ENCODE results near the gene SLC4A1. TPM values are rescaled to one million over a fixed set of nuclear protein-coding genes. Genes with fewer than 3 reads are reported as not detected.

The SLC4A1 gene
- total RNA-seq, 1 donor from 2014 or later = not detected

- Mint-ChIP-seq H3K27me3 (ENCODE audit: unreplicated experiment) (peaks cover 13% of the 10 kb centered on the region), H3K4me1 (ENCODE audit: unreplicated experiment) (peaks cover 4% of the 10 kb centered on the region), H3K9me3 (ENCODE audit: unreplicated experiment) (no peaks in the 10 kb centered on the region), H3K36me3 (ENCODE audit: low read depth, unreplicated experiment) (peaks cover 3% of the 10 kb centered on the region), H3K4me3 (ENCODE audit: unreplicated experiment) (no peak overlapping the region), H3K27ac (ENCODE audit: unreplicated experiment) (no peak overlapping the region)
- DNase-seq (ENCODE audit: low spot score) = no peak
- no peak for TF ChIP-seq CTCF (IDR thresholded peaks at IDR 0.05; ENCODE audit: unreplicated experiment)
Measured at GRCh38 chr17:44258811-44259351, 9.1 kb downstream of the SLC4A1 start.

GRCh38 chr17:44257815-44258760 is 9.8 kb downstream of the SLC4A1 start:
- no peak for DNase-seq (ENCODE audit: low spot score)
- peaks cover 3% of the 10 kb centered on the region for H3K36me3 Mint-ChIP-seq (ENCODE audit: low read depth, unreplicated experiment)
- H3K4me1 Mint-ChIP-seq (ENCODE audit: unreplicated experiment) = no peaks in the 10 kb centered on the region
- no peak for TF ChIP-seq CTCF (IDR thresholded peaks at IDR 0.05; ENCODE audit: unreplicated experiment)
- no peak overlapping the region for H3K27ac Mint-ChIP-seq (ENCODE audit: unreplicated experiment)
- peaks cover 10% of the 10 kb centered on the region for H3K27me3 Mint-ChIP-seq (ENCODE audit: unreplicated experiment)
- no peak overlapping the region for H3K4me3 Mint-ChIP-seq (ENCODE audit: unreplicated experiment)
- H3K9me3 Mint-ChIP-seq (ENCODE audit: unreplicated experiment) = no peaks in the 10 kb centered on the region

DNA sequence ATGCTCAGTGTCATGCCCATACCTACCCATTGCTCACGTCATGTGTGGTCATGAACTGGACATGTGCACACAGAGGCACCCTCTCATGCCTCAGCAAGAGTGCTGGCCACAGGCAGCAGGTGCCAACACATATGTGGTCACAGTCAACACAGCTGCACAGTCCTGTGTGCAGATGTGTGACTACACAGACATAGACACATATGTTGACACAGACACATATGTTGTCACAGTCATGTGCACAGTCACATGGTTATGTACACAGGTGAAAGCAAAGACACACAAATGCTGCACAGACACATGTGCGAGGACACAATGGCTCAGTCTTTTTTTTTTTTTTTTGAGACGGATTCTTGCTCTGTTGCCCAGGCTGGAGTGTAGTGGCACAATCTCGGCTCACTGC is 11.3 kb downstream of the SLC4A1 start:
- DNase-seq (ENCODE audit: low spot score) = no peak
- no peaks in the 10 kb centered on the region for H3K4me1 Mint-ChIP-seq (ENCODE audit: unreplicated experiment)
- H3K9me3 Mint-ChIP-seq (ENCODE audit: unreplicated experiment) = no peaks in the 10 kb centered on the region
- H3K27me3 Mint-ChIP-seq (ENCODE audit: unreplicated experiment) = peaks cover 13% of the 10 kb centered on the region
- H3K36me3 Mint-ChIP-seq (ENCODE audit: low read depth, unreplicated experiment) = peaks cover 3% of the 10 kb centered on the region
- no peak overlapping the region for H3K27ac Mint-ChIP-seq (ENCODE audit: unreplicated experiment)
- TF ChIP-seq CTCF (IDR thresholded peaks at IDR 0.05; ENCODE audit: unreplicated experiment) = no peak
- no peak overlapping the region for H3K4me3 Mint-ChIP-seq (ENCODE audit: unreplicated experiment)

DNA sequence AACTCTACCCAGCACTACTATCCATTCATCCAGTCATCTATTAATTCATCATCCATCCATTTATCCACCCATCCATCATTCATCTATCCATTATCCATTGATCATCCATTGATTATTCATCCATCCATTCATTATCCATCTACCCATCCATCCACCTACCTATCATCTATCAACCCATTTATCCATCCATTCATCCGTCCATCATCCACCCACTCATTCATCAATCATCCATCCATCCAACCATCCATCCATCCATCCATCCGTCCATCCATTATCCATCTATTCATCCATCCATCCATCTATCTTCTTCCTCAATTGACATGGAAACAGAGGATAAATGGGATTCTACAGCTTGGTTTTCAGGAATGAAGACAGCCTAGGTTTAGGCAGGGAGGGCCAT is 12.0 kb downstream of the SLC4A1 start:
- Mint-ChIP-seq H3K36me3 (ENCODE audit: low read depth, unreplicated experiment) (peaks cover 3% of the 10 kb centered on the region), H3K4me3 (ENCODE audit: unreplicated experiment) (peak overlapping the region; percentile 29), H3K4me1 (ENCODE audit: unreplicated experiment) (no peaks in the 10 kb centered on the region), H3K9me3 (ENCODE audit: unreplicated experiment) (no peaks in the 10 kb centered on the region), H3K27me3 (ENCODE audit: unreplicated experiment) (peaks cover 13% of the 10 kb centered on the region), H3K27ac (ENCODE audit: unreplicated experiment) (peak overlapping the region; percentile 20)
- TF ChIP-seq CTCF (IDR thresholded peaks at IDR 0.05; ENCODE audit: unreplicated experiment) = no peak
- no peak for DNase-seq (ENCODE audit: low spot score)

Measured in endothelial cell (in vitro differentiated cells).